ENCODE measurements around the gene CHMP4A. TPM values are rescaled to one million over a fixed set of nuclear protein-coding genes. Genes with fewer than 3 reads are reported as not detected.

The CHMP4A gene
- total RNA-seq, 1 experiment from 2014 or later = 32.7 TPM

GRCh38 chr14:24188251-24189058 is 24.8 kb downstream of the CHMP4A start, which contains the start of gene IPO4 (continued):
- TF ChIP-seq ARID4B (CRISPR knock-in tag; IDR thresholded peaks at IDR 0.05; ENCODE audit: borderline replicate concordance) (peak; percentile 71; the same call in 1 of the 2 replicates), ZNF138 (CRISPR knock-in tag; conservative IDR thresholded peaks at IDR 0.05) (peak; percentile 72; the same call in 1 of the 2 replicates), TP53 (CRISPR knock-in tag; IDR thresholded peaks at IDR 0.05) (peak; percentile 84), TEAD1 (CRISPR knock-in tag; IDR thresholded peaks at IDR 0.05) (peak; percentile 68), ELF4 (CRISPR knock-in tag; IDR thresholded peaks at IDR 0.05; ENCODE audit: low read depth) (no peak), RELA (CRISPR knock-in tag; IDR thresholded peaks at IDR 0.05; ENCODE audit: borderline replicate concordance) (0 out of 2 replicates have a peak, but pooled peaks have one; percentile 55), ATF6 (CRISPR knock-in tag; IDR thresholded peaks at IDR 0.05) (no peak), ZNF232 (CRISPR knock-in tag; IDR thresholded peaks at IDR 0.05) (peak; percentile 63; the same call in 1 of the 2 replicates), TCF7 (CRISPR knock-in tag; IDR thresholded peaks at IDR 0.05; ENCODE audit: low read depth) (no peak), ZNF263 (CRISPR knock-in tag; IDR thresholded peaks at IDR 0.05; ENCODE audit: low read depth) (no peak), NFYB (CRISPR knock-in tag; conservative IDR thresholded peaks at IDR 0.05; ENCODE audit: low read depth) (no peak), KAT7 (CRISPR knock-in tag; IDR thresholded peaks at IDR 0.05; ENCODE audit: borderline replicate concordance) (0 out of 2 replicates have a peak, but pooled peaks have one; percentile 59), PRDM15 (CRISPR knock-in tag; IDR thresholded peaks at IDR 0.05) (no peak), NR2C2 (CRISPR knock-in tag; IDR thresholded peaks at IDR 0.05) (no peak), CTCF (IDR thresholded peaks at IDR 0.05) (no peak), MYBL2 (CRISPR knock-in tag; IDR thresholded peaks at IDR 0.05) (peak; percentile 82), RORB (CRISPR knock-in tag; IDR thresholded peaks at IDR 0.05) (no peak), USF1 (CRISPR knock-in tag; IDR thresholded peaks at IDR 0.05) (peak; percentile 87), GRHL2 (CRISPR knock-in tag; IDR thresholded peaks at IDR 0.05; ENCODE audit: insufficient replicate concordance, severe bottlenecking) (no peak), NFE2L1 (CRISPR knock-in tag; IDR thresholded peaks at IDR 0.05) (peak; percentile 64; the same call in 1 of the 2 replicates), FOXP4 (CRISPR knock-in tag; IDR thresholded peaks at IDR 0.05) (0 out of 2 replicates have a peak, but pooled peaks have one; percentile 52), USF2 (CRISPR knock-in tag; IDR thresholded peaks at IDR 0.05) (peak; percentile 86)
